Retinal pigment epithelial cell (primary cell): ENCODE results near the gene EXOC6.

Source experiments
- DNase-seq: peaks from one replicate; pipeline ENCODE4 v3.0.0-alpha.2; 2010; ENCODE audit warnings: low read depth
- H3K4me3 ChIP-seq: 2 replicates; pipeline ENCODE4 v1.5.1; 2011; ENCODE audit warnings: mild to moderate bottlenecking, low read length, control low read depth, moderate library complexity
- TF ChIP-seq, protein P1 (sequence below): conservative IDR thresholded peaks from 2 replicates; pipeline ENCODE4 v1.5.1; 2011; ENCODE audit warnings: low read depth, low read length, control low read depth, inconsistent platforms

Gene EXOC6

DNA sequence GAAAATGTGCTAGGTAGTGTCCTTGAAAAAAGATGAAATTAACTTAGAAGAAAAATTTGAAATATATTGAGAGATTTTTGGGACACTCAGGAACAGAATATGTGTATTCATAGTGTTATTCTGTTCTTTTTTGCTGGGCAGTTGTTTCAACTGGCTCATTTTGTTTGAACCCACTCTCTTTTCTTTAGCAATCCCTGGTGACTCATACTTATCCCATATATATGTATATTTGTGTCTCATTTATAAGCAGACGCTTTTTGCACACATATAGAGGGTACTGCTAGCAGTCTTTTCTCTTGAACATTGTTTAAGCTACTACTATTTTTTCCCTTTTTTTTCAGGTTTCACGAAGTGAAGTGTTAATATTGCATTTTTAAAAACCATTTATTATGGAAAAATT, 1.9 kb downstream of the EXOC6 start:
- TF ChIP-seq, protein P1, sequence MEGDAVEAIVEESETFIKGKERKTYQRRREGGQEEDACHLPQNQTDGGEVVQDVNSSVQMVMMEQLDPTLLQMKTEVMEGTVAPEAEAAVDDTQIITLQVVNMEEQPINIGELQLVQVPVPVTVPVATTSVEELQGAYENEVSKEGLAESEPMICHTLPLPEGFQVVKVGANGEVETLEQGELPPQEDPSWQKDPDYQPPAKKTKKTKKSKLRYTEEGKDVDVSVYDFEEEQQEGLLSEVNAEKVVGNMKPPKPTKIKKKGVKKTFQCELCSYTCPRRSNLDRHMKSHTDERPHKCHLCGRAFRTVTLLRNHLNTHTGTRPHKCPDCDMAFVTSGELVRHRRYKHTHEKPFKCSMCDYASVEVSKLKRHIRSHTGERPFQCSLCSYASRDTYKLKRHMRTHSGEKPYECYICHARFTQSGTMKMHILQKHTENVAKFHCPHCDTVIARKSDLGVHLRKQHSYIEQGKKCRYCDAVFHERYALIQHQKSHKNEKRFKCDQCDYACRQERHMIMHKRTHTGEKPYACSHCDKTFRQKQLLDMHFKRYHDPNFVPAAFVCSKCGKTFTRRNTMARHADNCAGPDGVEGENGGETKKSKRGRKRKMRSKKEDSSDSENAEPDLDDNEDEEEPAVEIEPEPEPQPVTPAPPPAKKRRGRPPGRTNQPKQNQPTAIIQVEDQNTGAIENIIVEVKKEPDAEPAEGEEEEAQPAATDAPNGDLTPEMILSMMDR, result no peak
- H3K4me3 ChIP-seq, result no peak overlapping the region

DNA sequence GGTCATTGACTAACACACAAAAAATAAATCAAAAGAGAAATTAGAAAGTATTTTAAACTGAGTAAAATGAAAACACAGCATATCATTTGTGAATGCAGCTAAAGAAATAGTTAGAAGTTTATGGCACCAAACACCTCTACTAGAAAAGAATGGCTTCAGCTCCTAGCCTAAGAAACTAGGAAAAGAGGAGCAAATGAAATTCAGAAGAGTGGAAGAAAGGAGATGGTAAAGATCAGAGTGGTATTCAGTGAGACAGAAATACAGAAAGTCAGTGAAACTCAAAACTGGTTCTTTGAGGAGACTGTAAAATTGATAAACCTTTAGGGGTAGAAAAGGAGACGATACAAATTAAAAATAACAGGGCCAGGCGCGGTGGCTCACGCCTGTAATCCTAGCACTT, 2.7 kb downstream of the EXOC6 start:
- no peak for DNase-seq
- H3K4me3 ChIP-seq, result no peak overlapping the region
- TF ChIP-seq, protein P1, result no peak

More for the DNA sequence above, 1.9 kb downstream of the EXOC6 start:
- DNase-seq, result no peak

DNA sequence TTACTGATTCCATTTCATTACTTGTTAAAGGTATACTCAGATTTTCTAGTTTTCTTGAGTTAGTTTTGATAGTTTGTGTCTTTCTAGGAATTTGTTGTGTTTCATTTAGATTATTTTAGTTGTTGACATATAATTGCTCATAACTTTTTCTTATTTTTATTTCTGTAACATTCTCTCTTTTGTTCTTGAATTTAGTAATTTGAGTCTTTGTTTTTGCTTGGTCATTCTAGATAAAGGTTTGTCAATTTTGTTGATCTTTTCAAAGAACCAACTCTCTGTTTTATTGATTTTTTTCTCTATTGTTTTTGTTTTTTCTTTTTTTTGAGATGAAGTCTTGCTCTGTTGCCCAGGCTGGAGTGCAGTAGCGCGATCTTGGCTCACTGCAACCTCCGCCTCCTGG, 7.2 kb downstream of the EXOC6 start:
- no peak overlapping the region for H3K4me3 ChIP-seq
- no peak for DNase-seq
- TF ChIP-seq, protein P1, result no peak

DNA sequence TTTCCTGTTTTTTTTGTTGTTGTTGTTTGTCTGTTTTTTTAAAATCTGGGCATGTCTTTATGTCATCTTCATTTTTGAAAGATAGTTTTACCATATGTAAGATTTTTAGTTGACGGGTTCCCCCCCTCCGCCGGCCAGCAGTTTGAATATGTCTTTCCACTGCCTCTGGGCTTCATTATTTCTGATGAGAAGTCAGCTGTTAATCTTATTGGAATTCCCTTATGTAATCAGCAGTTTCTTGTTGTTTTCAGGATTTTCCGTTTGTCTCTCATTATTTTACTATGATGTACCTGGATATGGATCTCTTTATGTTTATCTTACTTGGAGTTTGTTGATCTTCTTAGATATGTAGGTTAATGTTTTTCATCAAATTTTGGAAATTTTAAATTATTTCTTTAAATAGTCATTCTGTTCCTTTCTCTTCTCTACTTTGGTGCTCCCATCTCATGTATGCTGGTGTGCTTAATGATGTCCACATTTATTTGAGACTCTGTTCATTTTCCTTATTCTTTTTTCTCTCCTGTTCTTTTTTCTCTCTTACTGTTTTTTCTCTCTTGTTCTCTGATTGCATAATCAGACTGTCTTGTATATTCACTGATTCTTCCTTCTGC, 9.7 kb downstream of the EXOC6 start:
- TF ChIP-seq, protein P1, result no peak
- H3K4me3 ChIP-seq, result no peak overlapping the region
- DNase-seq, result no peak

DNA sequence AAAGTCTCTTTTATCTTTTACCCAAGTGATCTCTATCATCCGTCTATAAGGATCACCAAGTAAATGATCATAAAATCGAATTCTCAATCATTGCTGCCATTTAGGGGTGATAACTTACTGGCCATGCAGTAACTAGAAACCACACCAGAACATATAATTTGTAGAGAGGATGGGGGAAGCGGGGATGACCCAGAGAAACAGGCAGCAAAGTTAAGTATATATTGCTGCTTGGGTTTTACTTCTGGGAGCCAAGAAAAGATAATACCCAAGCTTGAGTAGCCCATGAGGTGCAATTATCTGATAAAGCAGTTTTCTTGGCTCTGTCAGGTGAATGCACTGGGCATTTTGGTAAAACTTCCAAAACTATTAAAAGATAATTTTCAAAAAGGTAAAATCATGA, 18.9 kb downstream of the EXOC6 start:
- no peak for DNase-seq
- TF ChIP-seq, protein P1, result no peak
- H3K4me3 ChIP-seq, result no peak overlapping the region

DNA sequence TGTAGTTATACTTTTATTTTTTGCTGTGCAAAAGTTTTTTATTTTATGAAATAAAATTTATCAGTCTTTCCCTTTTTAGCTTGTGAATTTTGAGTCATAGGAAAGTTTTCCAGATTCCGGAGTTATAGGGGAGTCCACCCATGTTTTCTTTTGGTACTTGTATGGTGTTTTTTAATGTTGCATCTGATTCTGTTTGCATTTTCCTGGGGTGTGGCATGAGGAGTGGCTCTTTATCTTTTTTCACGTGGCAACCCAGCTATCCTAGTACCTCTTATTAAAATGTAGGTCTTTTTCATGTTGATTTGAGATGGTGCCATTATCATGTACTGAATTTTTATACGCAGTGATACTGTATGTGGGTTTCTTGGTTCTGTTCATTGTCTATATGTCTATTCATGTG, 19.7 kb downstream of the EXOC6 start:
- TF ChIP-seq, protein P1, result no peak
- H3K4me3 ChIP-seq, result no peak overlapping the region
- no peak for DNase-seq

DNA sequence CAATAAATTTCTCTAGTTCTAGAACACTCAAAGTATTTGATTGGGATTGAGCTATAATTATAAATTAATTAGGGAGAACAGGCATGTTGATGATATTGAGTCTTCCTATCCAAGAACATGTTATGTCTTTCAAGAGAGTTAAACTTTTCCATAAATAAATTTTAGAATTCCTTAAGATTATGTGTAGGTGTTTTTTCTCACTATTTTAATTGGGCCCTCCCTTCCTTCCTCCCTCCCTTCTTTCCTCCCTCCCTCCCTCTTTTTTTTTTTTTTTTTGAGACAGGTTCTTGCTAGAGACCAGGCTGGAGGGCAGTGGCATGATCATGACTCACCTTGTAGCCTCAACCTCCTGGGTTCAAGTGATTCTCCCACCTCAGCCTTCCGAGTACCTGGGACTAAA, 20.2 kb downstream of the EXOC6 start:
- DNase-seq, result no peak
- H3K4me3 ChIP-seq, result no peak overlapping the region
- TF ChIP-seq, protein P1, result no peak
